Panc1 (cell line): Measurements from ENCODE around the gene CEP63.

Source experiments
- POLR2AphosphoS5 ChIP-seq: IDR thresholded peaks from 2 replicates; pipeline ENCODE4 v1.6.1; 2012; ENCODE audit warnings: mild to moderate bottlenecking, low read depth, low read length, moderate library complexity
- TF ChIP-seq, protein P1 (sequence below): fragments of 450-650 bp; IDR thresholded peaks from 2 replicates; pipeline ENCODE4 v1.5.1; 2017; ENCODE audit warnings: mild to moderate bottlenecking

GRCh38 chr3:134613006-134613520, 127.2 kb downstream of the CEP63 start:
- TF ChIP-seq POLR2AphosphoS5 = no peak
- TF ChIP-seq, protein P1, sequence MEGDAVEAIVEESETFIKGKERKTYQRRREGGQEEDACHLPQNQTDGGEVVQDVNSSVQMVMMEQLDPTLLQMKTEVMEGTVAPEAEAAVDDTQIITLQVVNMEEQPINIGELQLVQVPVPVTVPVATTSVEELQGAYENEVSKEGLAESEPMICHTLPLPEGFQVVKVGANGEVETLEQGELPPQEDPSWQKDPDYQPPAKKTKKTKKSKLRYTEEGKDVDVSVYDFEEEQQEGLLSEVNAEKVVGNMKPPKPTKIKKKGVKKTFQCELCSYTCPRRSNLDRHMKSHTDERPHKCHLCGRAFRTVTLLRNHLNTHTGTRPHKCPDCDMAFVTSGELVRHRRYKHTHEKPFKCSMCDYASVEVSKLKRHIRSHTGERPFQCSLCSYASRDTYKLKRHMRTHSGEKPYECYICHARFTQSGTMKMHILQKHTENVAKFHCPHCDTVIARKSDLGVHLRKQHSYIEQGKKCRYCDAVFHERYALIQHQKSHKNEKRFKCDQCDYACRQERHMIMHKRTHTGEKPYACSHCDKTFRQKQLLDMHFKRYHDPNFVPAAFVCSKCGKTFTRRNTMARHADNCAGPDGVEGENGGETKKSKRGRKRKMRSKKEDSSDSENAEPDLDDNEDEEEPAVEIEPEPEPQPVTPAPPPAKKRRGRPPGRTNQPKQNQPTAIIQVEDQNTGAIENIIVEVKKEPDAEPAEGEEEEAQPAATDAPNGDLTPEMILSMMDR = no peak
